K562 (cell line): ENCODE results near the gene COL5A1. TPM values are rescaled to one million over a fixed set of nuclear protein-coding genes. Genes with fewer than 3 reads are reported as not detected.

Experiments
- ATAC-seq: fragments of 200-7000 bp; cut with Tn5 transposase; 3 replicates; pipeline ENCODE4 v1.9.1; 2020; ENCODE audit warnings: moderate library complexity
- BruUV-seq: library from RNA; stranded (reverse); fragments of 400-500 nt; replicated peaks from 2 replicates; lab custom pipeline; 2021; lab: Mats Ljungman, UMichigan
- CTCF ChIA-PET: fragments of 300-600 bp; formaldehyde crosslinking; extraction: SDS; loops from one replicate; lab custom pipeline; 2021; ENCODE audit warnings: low intra/inter-chr PET ratio; lab: Yijun Ruan, JAX
- POLR2A ChIA-PET: fragments of 300-600, 350-650 bp; sonication (Branson Sonifier 250); formaldehyde crosslinking; extraction: SDS; loops from one replicate; lab custom pipeline; 2021; ENCODE audit warnings: antibody characterized with exemption, inconsistent platforms; lab: Yijun Ruan, JAX
- DNase-seq, 4 experiments: peaks; one replicate each; pipeline versions ENCODE4 v3.0.0 to v3.0.0-alpha.2; 2011 to 2018; ENCODE audit warnings: low spot score in 3 of 4, mixed read lengths in 3 of 4; ENCODE audit errors: extremely low read depth in 1 of 4
- FAIRE-seq: peaks from 2 replicates; lab custom pipeline; 2011; peaks lifted over from hg19 to GRCh38; lab: Jason Lieb, UNC
- H2AFZ ChIP-seq: 2 replicates; pipeline ENCODE4 v1.6.0; 2011; ENCODE audit warnings: low read depth, low read length, control low read depth, inconsistent platforms
- H3K27ac ChIP-seq: fragments of 200-600 bp; 3 replicates; pipeline ENCODE4 v1.8.0; 2011; ENCODE audit warnings: low read depth, mild to moderate bottlenecking, control low read depth, inconsistent platforms, low read length, moderate library complexity, mixed read lengths; ENCODE audit errors: extremely low read depth
- H3K27me3 ChIP-seq, 2 experiments: fragments of 300-600 bp in 1 of 2; 2 replicates in 1 of 2; 3 replicates in 1 of 2; pipeline versions ENCODE4 v1.6.0 to v1.8.0; 2011; ENCODE audit warnings: inconsistent platforms in 2 of 2, low read length in 2 of 2, mild to moderate bottlenecking in 1 of 2, mixed read lengths in 1 of 2, moderate library complexity in 1 of 2; ENCODE audit not compliant: control insufficient read depth in 2 of 2, insufficient read depth in 2 of 2
- H3K36me3 ChIP-seq: fragments of 300-600 bp; 3 replicates; pipeline ENCODE4 v1.8.0; 2011; ENCODE audit warnings: mild to moderate bottlenecking, low read length, inconsistent platforms; ENCODE audit not compliant: control insufficient read depth, insufficient read depth
- H3K4me1 ChIP-seq, 2 experiments: fragments of 200-600 bp in 1 of 2; replicated peaks in 1 of 2; 2 replicates in 1 of 2; 3 replicates in 1 of 2; pipeline versions ENCODE4 v1.5.1 to v1.8.0; 2011; ENCODE audit warnings: inconsistent platforms in 2 of 2, low read length in 2 of 2, mild to moderate bottlenecking in 1 of 2, mixed read lengths in 1 of 2, moderate library complexity in 1 of 2; ENCODE audit not compliant: control insufficient read depth in 2 of 2, insufficient read depth in 2 of 2
- H3K4me2 ChIP-seq: 2 replicates; pipeline ENCODE4 v1.6.1; 2011; ENCODE audit warnings: low read length, control low read depth, inconsistent platforms, mixed read lengths; ENCODE audit not compliant: insufficient read depth
- H3K4me3 ChIP-seq: fragments of 200-600 bp; sonication (generic), shearing (Covaris generic); 2 replicates; pipeline ENCODE4 v1.5.1; 2016; ENCODE audit warnings: control low read depth, inconsistent platforms
- H3K79me2 ChIP-seq: fragments of 200-600 bp; 3 replicates; pipeline ENCODE4 v1.8.0; 2011; ENCODE audit warnings: low read length, inconsistent platforms; ENCODE audit not compliant: control insufficient read depth, insufficient read depth
- H3K9ac ChIP-seq, 2 experiments: 2 replicates each; pipeline versions ENCODE4 v1.6.0 to v1.6.1; 2011; ENCODE audit warnings: low read depth in 2 of 2, low read length in 2 of 2, control low read depth in 1 of 2, inconsistent platforms in 1 of 2, mild to moderate bottlenecking in 1 of 2, mixed read lengths in 1 of 2; ENCODE audit not compliant: insufficient read depth in 1 of 2
- H3K9me1 ChIP-seq: one replicate; pipeline ENCODE4 v1.6.0; 2011; ENCODE audit warnings: inconsistent platforms, mild to moderate bottlenecking, low read length, moderate library complexity; ENCODE audit not compliant: control insufficient read depth, insufficient read depth
- H3K9me3 ChIP-seq: replicated peaks from 2 replicates; pipeline ENCODE4 v1.5.1; 2011; ENCODE audit warnings: low read depth, low read length, inconsistent platforms; ENCODE audit not compliant: control insufficient read depth, insufficient read depth
- H4K20me1 ChIP-seq: replicated peaks from 2 replicates; pipeline ENCODE4 v1.6.1; 2011; ENCODE audit warnings: low read length, inconsistent platforms, mixed read lengths; ENCODE audit not compliant: control insufficient read depth, insufficient read depth
- GATAD2B ChIP-seq: fragments of 450-650 bp; IDR thresholded peaks from 2 replicates; pipeline ENCODE4 v1.6.1; 2017; ENCODE audit warnings: mild to moderate bottlenecking, borderline replicate concordance
- KDM1A ChIP-seq, 2 experiments: fragments of 450-650 bp; IDR thresholded peaks; 2 replicates each; pipeline ENCODE4 v1.6.1; 2016; ENCODE audit warnings: mild to moderate bottlenecking in 2 of 2
- PHB ChIP-seq: fragments of 250-450 bp; sonication (Bioruptor Pico); IDR thresholded peaks from 2 replicates; pipeline ENCODE4 v1.5.0; 2021
- POLR2H ChIP-seq: IDR thresholded peaks from 2 replicates; pipeline ENCODE4 v1.6.1; 2016; ENCODE audit warnings: missing genetic modification characterization, low read depth, mild to moderate bottlenecking, control low read depth, missing compliant biosample characterization, moderate library complexity
- SIRT6 ChIP-seq: IDR thresholded peaks from one replicate; pipeline ENCODE4 v1.6.1; 2012; ENCODE audit warnings: low read depth, mild to moderate bottlenecking, control low read depth, inconsistent platforms, low read length, moderate library complexity
- ZNF121 ChIP-seq: sonication (generic); formaldehyde crosslinking; conservative IDR thresholded peaks from 2 replicates; pipeline ENCODE4 v1.8.0; 2022; ENCODE audit warnings: missing genetic modification reagents
- ZNF239 ChIP-seq: fragments of 250-450 bp; sonication (Bioruptor Pico); IDR thresholded peaks from 2 replicates; pipeline ENCODE4 v1.4.0; 2020; ENCODE audit warnings: mild to moderate bottlenecking
- WGBS: fragments of 100-300 bp; shearing (Covaris generic); methylation state at CpG from one replicate; pipeline ENCODE4 v1.1.6; 2016; ENCODE audit warnings: low coverage, mixed read lengths; ENCODE audit not compliant: insufficient coverage; ENCODE audit errors: missing lambda C conversion rate; 5-methylcytosine and 5-hydroxymethylcytosine counted together
- in situ Hi-C: fragments of 300-500 bp; cut with MboI; formaldehyde crosslinking; loops from 4 replicates; pipeline ENCODE4 v1.15.0; 2018; ENCODE audit warnings: inconsistent platforms, mixed read lengths
- intact Hi-C: fragments of 100-400 bp; cut with micrococcal nuclease; formaldehyde crosslinking; loops from 2 replicates; pipeline ENCODE4 v1.14.2; 2022
- polyA plus RNA-seq, 8 experiments: library from polyadenylated mRNA; depleted of rRNA in 4 of 8; stranded (reverse) in 5 of 8; unstranded in 3 of 8; fragments of >200 nt; fragmentation: Nextera tagmentation in 2 of 8; fragmentation: Illumina TruSeq in 1 of 8; extraction: Ambion mirVana in 2 of 8; extraction: Trizol in 1 of 8; gene quantifications; 2 replicates each; pipeline versions ENCODE4 v1.2.1 to v1.2.3, GENCODE V29; 2011 to 2014; ENCODE audit warnings: inconsistent platforms in 1 of 8, missing spikeins in 1 of 8
- total RNA-seq, 7 experiments: library from RNA; depleted of rRNA in 6 of 7; stranded (reverse); fragments of >200 nt in 6 of 7; fragmentation: Illumina TruSeq in 2 of 7; extraction: Trizol in 2 of 7; gene quantifications; 2 replicates each; pipeline versions ENCODE4 v1.2.1 to v1.2.3, GENCODE V29; 2011 to 2021; ENCODE audit warnings: low replicate concordance in 1 of 7
- TF ChIP-seq, protein P1 (sequence below): fragments of 250-450 bp; sonication (Bioruptor Pico); IDR thresholded peaks from 2 replicates; pipeline ENCODE4 v1.8.0; 2022; ENCODE audit warnings: moderate library complexity, mild to moderate bottlenecking, inconsistent platforms
- TF ChIP-seq, protein P2 (sequence below): sonication (generic); formaldehyde crosslinking; IDR thresholded peaks from 2 replicates; pipeline ENCODE4 v1.4.0; 2020; ENCODE audit warnings: mild to moderate bottlenecking, missing genetic modification reagents
- TF ChIP-seq, protein P3 (sequence below): fragments of 450-650 bp; IDR thresholded peaks from 2 replicates; pipeline ENCODE4 v1.6.1; 2016; ENCODE audit warnings: antibody characterized with exemption

COL5A1 gene
- total and polyA plus RNA-seq, 9 of the 15 experiments (the other 6 are each of a cell fraction or from before 2014, with no cell fraction given), result under 0.01 to 0.13 (median 0.04) TPM; not detected in 6

DNA sequence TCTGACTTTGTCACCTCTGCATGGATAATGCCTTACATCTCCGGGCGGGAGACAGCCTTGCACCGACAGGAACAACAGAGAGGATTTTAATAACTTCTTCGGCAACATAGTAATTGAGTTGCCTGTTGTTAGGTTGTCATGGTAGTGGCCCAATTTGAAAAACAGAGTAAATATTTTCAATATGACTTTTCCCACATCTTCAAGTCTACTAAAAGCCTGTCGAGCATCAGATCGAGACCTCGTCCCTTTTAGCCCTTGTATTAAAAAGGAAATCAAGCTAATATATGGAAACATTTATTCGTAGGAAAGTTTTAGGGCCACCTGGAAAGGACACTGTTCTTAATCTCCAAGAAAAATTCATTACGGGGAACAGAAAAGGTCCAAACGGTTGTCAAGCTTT lies 168.2 kb downstream of the COL5A1 start (continued):
- TF ChIP-seq ZNF121 (CRISPR knock-in tag) (no peak), KDM1A (IDR thresholded peaks at IDR 0.05) (no peak), PHB (no peak)
- TF ChIP-seq, protein P1, sequence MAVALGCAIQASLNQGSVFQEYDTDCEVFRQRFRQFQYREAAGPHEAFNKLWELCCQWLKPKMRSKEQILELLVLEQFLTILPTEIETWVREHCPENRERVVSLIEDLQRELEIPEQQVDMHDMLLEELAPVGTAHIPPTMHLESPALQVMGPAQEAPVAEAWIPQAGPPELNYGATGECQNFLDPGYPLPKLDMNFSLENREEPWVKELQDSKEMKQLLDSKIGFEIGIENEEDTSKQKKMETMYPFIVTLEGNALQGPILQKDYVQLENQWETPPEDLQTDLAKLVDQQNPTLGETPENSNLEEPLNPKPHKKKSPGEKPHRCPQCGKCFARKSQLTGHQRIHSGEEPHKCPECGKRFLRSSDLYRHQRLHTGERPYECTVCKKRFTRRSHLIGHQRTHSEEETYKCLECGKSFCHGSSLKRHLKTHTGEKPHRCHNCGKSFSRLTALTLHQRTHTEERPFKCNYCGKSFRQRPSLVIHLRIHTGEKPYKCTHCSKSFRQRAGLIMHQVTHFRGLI, result no peak
- TF ChIP-seq, protein P2, sequence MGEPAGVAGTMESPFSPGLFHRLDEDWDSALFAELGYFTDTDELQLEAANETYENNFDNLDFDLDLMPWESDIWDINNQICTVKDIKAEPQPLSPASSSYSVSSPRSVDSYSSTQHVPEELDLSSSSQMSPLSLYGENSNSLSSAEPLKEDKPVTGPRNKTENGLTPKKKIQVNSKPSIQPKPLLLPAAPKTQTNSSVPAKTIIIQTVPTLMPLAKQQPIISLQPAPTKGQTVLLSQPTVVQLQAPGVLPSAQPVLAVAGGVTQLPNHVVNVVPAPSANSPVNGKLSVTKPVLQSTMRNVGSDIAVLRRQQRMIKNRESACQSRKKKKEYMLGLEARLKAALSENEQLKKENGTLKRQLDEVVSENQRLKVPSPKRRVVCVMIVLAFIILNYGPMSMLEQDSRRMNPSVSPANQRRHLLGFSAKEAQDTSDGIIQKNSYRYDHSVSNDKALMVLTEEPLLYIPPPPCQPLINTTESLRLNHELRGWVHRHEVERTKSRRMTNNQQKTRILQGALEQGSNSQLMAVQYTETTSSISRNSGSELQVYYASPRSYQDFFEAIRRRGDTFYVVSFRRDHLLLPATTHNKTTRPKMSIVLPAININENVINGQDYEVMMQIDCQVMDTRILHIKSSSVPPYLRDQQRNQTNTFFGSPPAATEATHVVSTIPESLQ, result no peak
- TF ChIP-seq, all 486 proteins: peak for 0

DNA sequence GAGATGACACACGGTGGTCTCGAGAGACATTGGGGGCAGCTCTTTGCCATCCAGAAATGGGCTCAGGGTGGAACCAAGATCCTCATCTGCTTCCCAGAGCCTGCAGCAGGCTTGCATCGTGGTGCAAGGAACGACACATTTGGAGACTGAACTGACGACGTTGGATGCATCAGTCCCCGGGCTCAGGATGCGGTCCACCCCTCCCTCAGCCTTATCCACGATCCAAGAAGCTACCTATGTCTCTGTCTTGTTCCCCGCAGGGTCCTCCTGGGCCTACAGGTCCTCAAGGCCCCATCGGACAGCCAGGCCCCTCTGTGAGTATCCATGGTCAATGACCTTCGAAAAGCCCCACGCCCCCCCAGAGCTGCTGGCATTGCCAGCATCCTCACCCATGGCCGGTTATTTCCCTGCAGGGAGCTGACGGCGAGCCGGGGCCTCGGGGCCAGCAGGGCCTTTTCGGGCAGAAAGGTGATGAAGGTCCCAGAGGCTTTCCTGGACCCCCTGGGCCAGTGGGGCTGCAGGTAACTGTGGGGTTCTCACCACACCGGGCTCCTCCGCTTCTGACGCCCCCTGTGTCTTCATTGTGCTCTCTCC lies 169.6 kb downstream of the COL5A1 start:
- no peak for ATAC-seq
- no peak overlapping the region for H3K9ac ChIP-seq
- intact Hi-C loops (no loop called here), in situ Hi-C loops (no loop called here)
- no peak for TF ChIP-seq POLR2H (tag)
- TF ChIP-seq ZNF239 (CRISPR knock-in tag), result no peak
- no peak for TF ChIP-seq GATAD2B
- TF ChIP-seq SIRT6, result no peak
- TF ChIP-seq, protein P3, sequence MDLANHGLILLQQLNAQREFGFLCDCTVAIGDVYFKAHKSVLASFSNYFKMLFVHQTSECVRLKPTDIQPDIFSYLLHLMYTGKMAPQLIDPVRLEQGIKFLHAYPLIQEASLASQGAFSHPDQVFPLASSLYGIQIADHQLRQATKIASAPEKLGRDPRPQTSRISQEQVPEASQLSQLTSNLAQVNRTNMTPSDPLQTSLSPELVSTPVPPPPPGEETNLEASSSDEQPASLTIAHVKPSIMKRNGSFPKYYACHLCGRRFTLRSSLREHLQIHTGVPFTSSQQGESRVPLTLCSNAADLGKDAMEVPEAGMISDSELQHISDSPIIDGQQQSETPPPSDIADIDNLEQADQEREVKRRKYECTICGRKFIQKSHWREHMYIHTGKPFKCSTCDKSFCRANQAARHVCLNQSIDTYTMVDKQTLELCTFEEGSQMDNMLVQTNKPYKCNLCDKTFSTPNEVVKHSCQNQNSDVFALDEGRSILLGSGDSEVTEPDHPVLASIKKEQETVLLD, result no peak
- POLR2A ChIA-PET, result interaction anchor here (0.9 kb wide), 1 partner anchor 11 kb away, joined by 3 read pairs; no protein-coding TSS in a partner anchor
- H3K9me3 ChIP-seq, result no peaks in the 10 kb centered on the region; the same call in 1 of the 2 replicates
- H4K20me1 ChIP-seq, result no peaks in the 10 kb centered on the region
- H3K27me3 ChIP-seq, result peaks cover 7 to 47% of the 10 kb centered on the region in 2 experiments; a peak in 4 of 5 replicates
- H3K79me2 ChIP-seq, result no peaks in the 10 kb centered on the region
- CTCF ChIA-PET, result no interaction called here
- no TSS peak for BruUV-seq
- WGBS, result 2% methylated on average over 21 of the region's 22 CpGs
- no peak for DNase-seq
- H3K9me1 ChIP-seq, result no peaks in the 10 kb centered on the region
- no peak overlapping the region for H3K4me3 ChIP-seq
- H3K4me2 ChIP-seq, result no peak overlapping the region
- no peaks in the 10 kb centered on the region for H3K4me1 ChIP-seq
- H3K27ac ChIP-seq, result no peak overlapping the region
- no peak overlapping the region for H2AFZ ChIP-seq
- H3K36me3 ChIP-seq, result no peaks in the 10 kb centered on the region
- no peak for FAIRE-seq
